Gastroesophageal sphincter (tissue), 4 donors: ENCODE results near the gene NFIX. TPM values are rescaled to one million over a fixed set of nuclear protein-coding genes. Genes with fewer than 3 reads are reported as not detected.

ENCODE experiments used
- ATAC-seq: fragments of 150-250 bp; one replicate; pipeline ENCODE4 v1.9.1; 2016; ENCODE audit warnings: mild to moderate bottlenecking, moderate library complexity
- H3K27ac ChIP-seq, 4 donors: fragments of 200-600 bp; sonication (generic) in 3 of 4; 1 replicate in 3 of 4; 2 replicates in 1 of 4; pipeline ENCODE4 v1.5.1; 2016 to 2019
- H3K27me3 ChIP-seq: fragments of 200-600 bp; sonication (generic); one replicate; pipeline ENCODE4 v1.5.1; 2019
- H3K36me3 ChIP-seq, 2 donors: fragments of 200-600 bp; sonication (generic); one replicate each; pipeline ENCODE4 v1.5.1; 2019; ENCODE audit warnings: control low read depth in 1 of 2
- H3K4me1 ChIP-seq, 3 donors: fragments of 200-600 bp; sonication (generic); 1 replicate in 2 of 3; 2 replicates in 1 of 3; pipeline ENCODE4 v1.5.1; 2016 to 2019; ENCODE audit warnings: control low read depth in 2 of 3
- H3K4me3 ChIP-seq, 2 donors: fragments of 200-600 bp; sonication (generic); one replicate each; pipeline ENCODE4 v1.5.1; 2019; ENCODE audit warnings: mild to moderate bottlenecking in 1 of 2, moderate library complexity in 1 of 2
- H3K9me3 ChIP-seq, 3 donors: fragments of 200-600 bp; sonication (generic); one replicate each; pipeline ENCODE4 v1.5.1; 2017 to 2019; ENCODE audit warnings: control low read depth in 2 of 3
- CTCF ChIP-seq, 4 experiments: fragments of 200-600 bp in 2 of 4; fragments of 450-650 bp in 2 of 4; sonication (generic) in 1 of 4; IDR thresholded peaks; one replicate each; pipeline ENCODE4 v1.5.1; 2017 to 2019; ENCODE audit warnings: antibody characterized with exemption in 4 of 4, mild to moderate bottlenecking in 2 of 4, moderate library complexity in 2 of 4
- EP300 ChIP-seq: sonication (generic); formaldehyde crosslinking; IDR thresholded peaks from one replicate; pipeline ENCODE4 v1.6.1; 2017; ENCODE audit warnings: antibody characterized with exemption, mild to moderate bottlenecking
- POLR2A ChIP-seq, 2 donors: fragments of 450-650 bp; IDR thresholded peaks; one replicate each; pipeline ENCODE4 v1.6.1; 2017; ENCODE audit warnings: antibody characterized with exemption in 2 of 2, mild to moderate bottlenecking in 2 of 2, moderate library complexity in 1 of 2
- POLR2AphosphoS5 ChIP-seq: sonication (generic); formaldehyde crosslinking; IDR thresholded peaks from one replicate; pipeline ENCODE4 v1.6.1; 2017; ENCODE audit warnings: antibody characterized with exemption
- WGBS, 2 donors: methylation state at CpG; one replicate each; pipeline ENCODE4 v1.1.5; 2018; ENCODE audit warnings: low coverage in 1 of 2; 5-methylcytosine and 5-hydroxymethylcytosine counted together
- total RNA-seq, 4 donors: library from RNA; depleted of rRNA; stranded (reverse); fragments of >200 nt; gene quantifications; one replicate each; pipeline ENCODE4 v1.1.0, GENCODE V29; 2016

NFIX gene
- total RNA-seq, 4 donors from 2014 or later, result 44.7 to 145 (median 72.4) TPM

DNA sequence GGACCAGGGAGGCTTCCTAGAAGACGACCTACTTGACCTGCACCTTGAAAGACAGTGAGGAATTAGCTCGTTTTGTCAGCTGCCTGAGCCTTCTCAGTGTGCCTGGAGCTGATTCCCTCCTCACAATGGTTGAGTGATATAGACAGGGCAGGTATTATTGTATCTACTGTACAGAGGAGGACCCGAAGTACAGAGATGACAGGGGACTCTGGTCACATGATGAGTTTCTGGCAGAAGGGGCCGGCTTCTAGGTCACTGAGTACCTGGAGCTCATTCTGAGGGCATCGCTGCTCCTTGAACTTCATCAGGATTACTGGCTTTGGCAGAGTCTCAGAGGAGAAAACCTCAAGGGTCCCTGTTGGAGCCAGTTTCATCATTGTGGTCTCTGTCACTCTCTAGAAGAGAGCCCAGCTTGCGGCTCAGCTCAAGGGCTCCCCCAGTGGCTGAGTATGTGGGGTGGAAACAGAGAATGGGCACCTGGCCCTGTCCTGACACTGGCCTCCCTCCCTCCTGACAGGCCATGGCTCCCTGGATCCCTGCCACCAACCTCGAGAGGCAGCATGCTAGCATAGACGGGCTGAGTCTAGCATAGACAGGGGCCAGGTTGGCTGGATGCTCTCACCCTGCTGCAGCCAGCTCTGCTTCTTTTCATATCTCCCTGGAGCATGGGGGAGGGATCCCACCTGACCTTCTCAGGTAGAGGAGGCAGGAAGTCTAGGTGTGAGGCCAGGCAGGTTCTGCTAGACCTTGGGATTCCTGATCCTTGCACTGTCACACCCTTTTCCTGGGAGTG, 38.7 kb downstream of the NFIX start:
- no peaks in the 10 kb centered on the region for H3K36me3 ChIP-seq
- no peaks in the 10 kb centered on the region for H3K27me3 ChIP-seq
- H3K4me1 ChIP-seq, result peaks cover 40 to 100% (median 84%) of the 10 kb centered on the region in 3 donors
- TF ChIP-seq POLR2AphosphoS5 (peak; percentile 31), POLR2A (IDR thresholded peaks at IDR 0.05) (no peak), CTCF (IDR thresholded peaks at IDR 0.05) (peak; percentile 71 to 86 (median 80))
- H3K27ac ChIP-seq, result peak overlapping the region; percentile 32 to 98 (median 90)
- peak; percentile 58 for ATAC-seq
- H3K9me3 ChIP-seq, result no peaks in the 10 kb centered on the region
- 62 to 80% methylated on average over 1 to 5 of the region's 8 CpGs for WGBS, 2 donors
- H3K4me3 ChIP-seq, result no peak overlapping the region

GRCh38 chr19:13034636-13035035, 39.4 kb downstream of the NFIX start:
- ATAC-seq, result peak; percentile 10
- Histone ChIP-seq H3K27ac (peak overlapping the region; percentile 10 to 98 (median 90)), H3K9me3 (no peaks in the 10 kb centered on the region), H3K4me1 (peaks cover 40 to 100% (median 86%) of the 10 kb centered on the region in 3 donors), H3K27me3 (no peaks in the 10 kb centered on the region), H3K36me3 (no peaks in the 10 kb centered on the region), H3K4me3 (no peak overlapping the region)
- no peak for TF ChIP-seq POLR2AphosphoS5
- no peak for TF ChIP-seq EP300
- no peak for TF ChIP-seq POLR2A (IDR thresholded peaks at IDR 0.05)
- TF ChIP-seq CTCF (IDR thresholded peaks at IDR 0.05), result no peak
- 58 to 67% methylated on average over 8 of the region's 8 CpGs for WGBS, 2 donors

DNA sequence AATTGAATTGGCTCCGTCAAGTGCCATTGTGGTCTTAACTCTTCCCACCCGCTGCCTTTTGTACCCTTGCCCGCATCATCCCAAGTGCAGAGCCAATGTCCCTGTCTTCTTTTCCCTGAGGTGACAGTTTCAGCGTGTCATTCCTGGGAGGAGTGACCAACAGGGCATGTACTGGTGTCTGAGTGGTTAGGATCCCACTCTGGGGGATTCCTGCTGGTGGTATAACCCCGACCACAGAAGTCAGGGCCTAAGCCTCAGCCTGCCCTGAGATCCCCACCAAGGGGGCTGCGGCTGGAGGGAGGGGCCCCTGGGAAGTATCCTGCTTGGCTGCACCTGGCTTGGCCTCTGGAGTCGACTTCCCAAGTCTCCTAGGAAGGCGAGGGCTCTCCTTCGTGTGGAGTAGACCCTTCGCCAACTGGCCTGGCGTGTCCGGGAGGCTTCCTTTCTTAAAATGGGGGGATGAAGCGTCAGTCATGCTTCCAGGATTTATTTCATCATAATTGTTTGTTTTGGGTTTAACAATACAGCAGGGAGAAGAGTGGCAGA, 40.6 kb downstream of the NFIX start:
- Histone ChIP-seq H3K9me3 (no peaks in the 10 kb centered on the region), H3K27me3 (no peaks in the 10 kb centered on the region), H3K4me3 (no peak overlapping the region), H3K36me3 (no peaks in the 10 kb centered on the region), H3K27ac (peak overlapping the region; percentile 75 to 98 (median 90)), H3K4me1 (peaks cover 40 to 100% (median 88%) of the 10 kb centered on the region in 3 donors)
- TF ChIP-seq POLR2AphosphoS5 (no peak), CTCF (IDR thresholded peaks at IDR 0.05) (peak in 1 of 4 experiments; percentile 10)
- WGBS, 2 donors, result 76 to 78% methylated on average over 3 to 5 of the region's 13 CpGs
- no peak for ATAC-seq

- Histone ChIP-seq H3K4me1 (peaks cover 40 to 100% (median 84%) of the 10 kb centered on the region in 3 donors), H3K9me3 (no peaks in the 10 kb centered on the region), H3K36me3 (no peaks in the 10 kb centered on the region), H3K27ac (peak overlapping the region; percentile 75 to 98 (median 90)), H3K4me3 (no peak overlapping the region), H3K27me3 (no peaks in the 10 kb centered on the region)
- WGBS, 2 donors, result 16 to 39% methylated on average over 7 to 13 of the region's 18 CpGs
- ATAC-seq, result peak; percentile 39
- TF ChIP-seq CTCF (IDR thresholded peaks at IDR 0.05) (peak in 1 of 4 experiments; percentile 13), EP300 (no peak)
Observed at GRCh38 chr19:13036366-13036976, 41.2 kb downstream of the NFIX start.
